ENCODE data around the gene DNAAF1. TPM values are rescaled to one million over a fixed set of nuclear protein-coding genes. Genes with fewer than 3 reads are reported as not detected.

The DNAAF1 gene
- total RNA-seq, 1 experiment from 2014 or later = not detected

DNA sequence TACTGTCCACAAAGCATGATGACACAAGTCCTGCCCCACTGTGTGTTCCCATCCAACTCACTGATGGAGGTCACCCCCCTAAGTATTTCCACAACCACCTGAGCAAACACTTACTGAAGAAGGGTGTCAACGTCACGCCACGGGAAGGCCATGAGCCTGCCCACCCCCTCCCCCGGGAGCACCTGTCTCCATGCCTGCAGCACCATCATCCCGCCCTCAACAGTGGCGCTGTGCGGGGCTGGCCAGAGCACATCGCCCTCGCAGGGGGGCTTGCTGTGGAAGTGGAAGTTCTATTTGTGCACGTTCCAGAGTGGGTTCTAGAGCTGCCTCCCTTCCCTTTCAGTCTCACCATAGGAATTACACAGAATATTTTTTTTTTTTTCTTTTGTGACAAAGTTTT, 24.1 kb upstream of the DNAAF1 start:
- DNase-seq (ENCODE audit: low read depth) = no peak

DNA sequence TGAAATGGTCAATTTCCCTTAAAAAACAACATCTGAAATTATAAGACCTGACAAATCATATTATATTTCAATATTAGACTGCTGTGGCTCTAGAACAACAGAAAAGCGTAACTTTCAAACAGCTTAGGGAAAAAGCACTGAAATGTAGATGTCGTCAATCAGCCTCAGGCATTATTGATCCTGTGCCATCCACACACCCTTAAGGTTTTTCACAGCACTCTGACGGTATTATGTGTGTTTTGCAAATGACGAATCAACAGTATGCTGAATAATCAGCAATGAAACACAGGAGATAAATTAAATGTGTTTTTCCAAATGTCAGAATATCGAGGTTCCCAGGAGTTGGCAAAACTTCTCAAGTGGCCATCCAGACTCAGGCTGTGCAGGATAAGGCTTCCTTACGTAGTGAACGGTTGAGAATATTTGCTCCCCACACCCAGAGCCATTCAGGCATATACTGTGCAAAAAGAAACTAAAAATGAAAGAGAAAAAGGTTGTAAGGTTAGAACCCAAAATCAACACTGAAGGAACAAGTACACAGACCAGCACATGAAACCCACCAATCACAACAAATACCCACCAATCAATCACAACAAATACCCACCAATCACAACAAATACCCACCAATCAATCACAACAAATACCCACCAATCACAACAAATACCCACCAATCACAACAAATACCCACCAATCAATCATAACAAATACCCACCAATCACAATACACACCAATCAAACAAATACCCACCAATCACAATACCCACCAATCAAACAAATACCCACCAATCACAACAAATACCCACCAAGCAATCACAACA, 20.6 kb upstream of the DNAAF1 start:
- no peak for DNase-seq (ENCODE audit: low read depth)

DNA sequence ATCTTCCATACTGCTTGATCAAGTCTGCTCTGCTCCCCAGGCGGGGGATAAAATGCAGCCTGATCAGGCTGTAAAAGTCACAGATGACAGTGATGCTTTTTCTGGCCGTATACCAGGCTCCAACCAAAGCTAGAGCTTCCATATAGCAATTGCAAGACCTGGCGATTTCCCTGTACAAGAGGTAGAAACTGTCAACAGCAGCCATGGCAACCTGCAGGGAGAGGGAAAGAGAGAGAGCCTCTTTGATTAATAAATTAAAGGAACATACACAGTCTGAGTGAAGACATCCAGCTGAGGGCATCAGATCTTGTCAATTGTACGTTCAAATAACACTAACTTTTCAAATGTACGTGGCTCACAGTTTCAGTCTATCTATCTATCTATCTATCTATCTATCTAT, 14.0 kb upstream of the DNAAF1 start:
- no peak for DNase-seq (ENCODE audit: low read depth)

DNA sequence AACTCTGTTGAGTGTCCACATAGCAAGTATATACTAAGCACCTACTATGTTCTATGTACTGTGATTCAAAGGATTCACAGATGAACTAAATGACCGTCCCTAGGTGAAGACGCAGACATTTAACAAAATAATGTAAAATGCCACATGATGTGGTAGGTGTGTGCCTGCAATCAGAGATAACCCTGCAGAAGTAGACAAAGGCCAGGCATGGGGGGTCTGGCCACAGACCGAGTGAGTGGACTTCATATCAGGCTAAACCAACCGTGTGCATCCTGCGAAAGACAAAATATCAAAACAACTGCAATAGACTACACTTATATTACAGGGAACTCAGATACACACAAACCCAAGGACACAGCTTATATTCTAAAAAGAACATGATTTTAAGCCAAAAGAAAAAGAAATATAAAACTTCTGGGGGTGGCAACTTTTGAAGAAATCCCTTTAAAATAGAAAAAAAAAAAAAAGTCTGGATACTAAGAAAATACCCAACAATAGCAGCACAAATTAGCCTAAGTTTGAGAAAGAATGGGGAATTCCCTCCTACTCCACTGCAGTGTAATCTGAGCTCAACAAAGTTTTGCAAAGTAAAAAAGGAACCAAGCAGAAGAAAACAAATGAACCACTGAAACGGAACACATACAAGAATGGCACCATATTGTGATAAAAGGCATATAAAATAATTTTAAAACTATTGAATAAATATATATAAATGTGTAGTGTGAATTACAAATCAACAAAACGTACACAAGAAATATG, 12.4 kb upstream of the DNAAF1 start:
- no peak for DNase-seq (ENCODE audit: low read depth)

DNA sequence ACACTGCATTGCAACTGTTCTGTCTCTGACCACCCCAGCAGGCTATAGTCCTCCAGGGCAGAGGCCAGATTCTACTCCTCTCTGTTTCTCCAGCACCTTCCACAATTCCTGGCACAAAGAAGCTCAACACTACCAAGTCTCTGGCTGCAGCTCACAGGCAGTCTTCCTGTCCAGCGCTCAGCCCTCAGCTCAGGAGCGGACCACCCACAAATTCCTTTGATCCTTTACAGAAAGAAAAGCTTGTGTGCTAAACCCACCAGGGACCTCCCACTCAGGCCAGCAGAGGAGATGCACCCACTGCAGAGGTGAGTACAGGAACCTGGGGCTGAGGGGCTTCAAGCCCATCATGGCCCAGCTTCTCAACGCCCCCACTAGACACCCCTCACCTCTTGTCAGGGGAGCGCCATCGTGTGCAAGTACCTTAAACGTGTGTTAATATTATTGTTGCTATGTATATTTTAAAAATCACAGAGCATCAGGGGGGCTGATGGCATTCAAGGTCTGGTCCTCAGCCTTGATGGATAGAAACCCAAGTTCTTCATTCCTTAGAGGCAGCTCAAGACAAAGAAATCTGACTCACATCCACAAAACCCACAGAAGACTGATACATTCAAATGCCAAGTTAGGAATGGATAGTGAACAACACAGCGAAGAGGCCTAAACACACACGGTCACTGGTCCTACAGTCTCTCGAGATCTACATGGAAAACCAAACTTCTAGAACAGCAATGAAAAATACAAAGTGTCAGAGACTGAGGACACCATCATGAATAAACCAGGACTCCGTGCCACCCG, 8.6 kb upstream of the DNAAF1 start:
- DNase-seq (ENCODE audit: low read depth) = no peak

DNA sequence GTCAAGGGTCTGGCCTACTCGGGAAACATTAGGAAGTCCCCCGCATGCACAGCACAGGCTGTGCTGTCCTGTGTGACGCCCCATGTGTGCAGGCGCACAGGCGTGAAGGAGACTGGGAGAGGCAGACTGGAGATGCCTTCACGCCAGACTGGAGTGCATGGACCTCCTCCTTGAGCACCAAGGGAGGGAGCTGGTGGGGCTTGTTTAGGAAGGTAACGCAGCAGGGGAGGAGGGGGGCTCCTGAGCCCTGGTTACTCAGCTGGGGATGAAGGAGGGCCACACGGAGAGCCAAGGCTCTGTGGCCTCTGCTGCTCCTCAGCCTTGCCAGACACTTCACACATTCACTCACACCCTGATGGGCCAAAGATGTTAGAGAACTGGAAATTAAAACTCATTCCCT, 7.8 kb upstream of the DNAAF1 start:
- DNase-seq (ENCODE audit: low read depth) = no peak

DNA sequence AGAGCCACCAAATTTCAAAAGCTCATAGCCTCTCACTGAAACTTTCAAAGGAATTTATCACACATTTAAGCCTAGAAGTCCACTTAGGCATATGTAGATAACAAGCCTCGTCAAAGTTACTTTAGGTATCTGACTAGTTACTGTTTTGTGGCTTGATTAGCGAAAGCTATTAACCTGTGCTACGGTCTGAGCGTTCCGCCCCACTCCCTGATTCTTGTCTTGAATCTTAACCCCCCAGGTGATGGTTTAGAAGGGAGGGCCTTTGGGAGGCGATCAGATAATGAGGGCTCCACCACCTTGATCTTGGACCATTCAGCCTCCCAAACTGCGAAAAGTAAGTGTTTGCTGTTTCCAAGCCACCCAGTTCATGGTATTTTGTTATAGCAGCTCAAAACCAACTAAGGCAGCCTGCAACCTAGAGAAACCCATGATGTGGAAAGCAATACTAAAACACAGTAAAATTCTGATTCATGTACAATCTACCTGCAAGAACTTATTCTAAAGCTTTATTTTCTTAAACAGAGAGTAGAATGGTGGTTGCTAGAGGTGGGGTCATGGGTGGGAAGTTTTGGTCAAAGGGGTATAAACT, 7.2 kb upstream of the DNAAF1 start:
- DNase-seq (ENCODE audit: low read depth) = no peak

DNA sequence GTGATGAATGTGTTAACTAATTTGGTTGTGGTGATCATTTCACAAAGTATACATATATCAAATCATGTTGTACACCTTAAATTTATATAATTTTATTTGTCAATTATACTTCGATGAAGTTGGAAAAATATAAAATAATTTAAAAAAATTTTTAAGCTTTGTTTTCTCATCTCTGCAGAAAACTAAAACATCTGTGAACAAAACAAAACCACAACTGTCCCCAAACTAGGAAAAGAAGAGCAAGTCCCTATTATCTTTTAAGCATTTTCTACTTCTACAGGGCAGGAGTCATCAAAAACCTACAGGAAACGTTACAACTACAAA, 6.6 kb upstream of the DNAAF1 start:
- no peak for DNase-seq (ENCODE audit: low read depth)

DNA sequence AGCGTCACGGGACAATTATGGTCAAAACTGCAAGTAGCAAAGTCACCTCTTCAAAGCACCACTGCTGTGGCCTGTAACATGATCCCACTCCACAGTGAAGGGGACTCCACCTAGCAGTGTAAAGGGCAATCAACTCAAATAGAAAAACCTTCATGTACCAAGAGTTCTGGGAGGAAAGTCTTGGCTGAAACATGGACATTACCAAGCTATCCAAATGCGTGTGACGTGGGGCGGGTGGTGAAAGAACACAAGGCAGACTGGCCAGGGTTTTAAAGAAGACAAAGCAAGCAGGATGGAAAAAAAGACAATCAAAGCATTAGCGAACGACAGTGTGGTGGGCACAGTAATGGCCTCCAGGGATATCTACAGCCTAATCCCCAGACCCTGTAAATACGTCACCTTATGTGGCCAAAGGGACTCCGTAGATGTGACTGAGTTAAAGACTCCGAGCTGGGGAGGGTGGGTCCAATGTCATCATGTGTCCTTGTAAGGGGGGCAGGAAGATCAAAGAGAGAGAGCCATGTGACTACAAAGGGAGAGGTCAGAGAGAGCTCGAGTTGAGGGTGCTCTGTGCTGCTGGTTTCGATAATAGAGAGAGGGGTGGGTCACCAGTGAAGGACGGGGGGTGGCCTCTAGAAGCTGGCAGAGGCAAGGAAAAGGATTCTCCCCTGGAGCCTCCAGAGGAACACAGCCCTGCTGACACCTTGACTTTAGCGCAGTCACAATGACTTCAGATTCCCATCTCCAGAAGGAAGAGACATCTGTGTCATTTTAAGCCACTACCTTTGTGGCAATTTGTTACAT, 6.1 kb upstream of the DNAAF1 start:
- DNase-seq (ENCODE audit: low read depth) = peak; percentile 62

DNA sequence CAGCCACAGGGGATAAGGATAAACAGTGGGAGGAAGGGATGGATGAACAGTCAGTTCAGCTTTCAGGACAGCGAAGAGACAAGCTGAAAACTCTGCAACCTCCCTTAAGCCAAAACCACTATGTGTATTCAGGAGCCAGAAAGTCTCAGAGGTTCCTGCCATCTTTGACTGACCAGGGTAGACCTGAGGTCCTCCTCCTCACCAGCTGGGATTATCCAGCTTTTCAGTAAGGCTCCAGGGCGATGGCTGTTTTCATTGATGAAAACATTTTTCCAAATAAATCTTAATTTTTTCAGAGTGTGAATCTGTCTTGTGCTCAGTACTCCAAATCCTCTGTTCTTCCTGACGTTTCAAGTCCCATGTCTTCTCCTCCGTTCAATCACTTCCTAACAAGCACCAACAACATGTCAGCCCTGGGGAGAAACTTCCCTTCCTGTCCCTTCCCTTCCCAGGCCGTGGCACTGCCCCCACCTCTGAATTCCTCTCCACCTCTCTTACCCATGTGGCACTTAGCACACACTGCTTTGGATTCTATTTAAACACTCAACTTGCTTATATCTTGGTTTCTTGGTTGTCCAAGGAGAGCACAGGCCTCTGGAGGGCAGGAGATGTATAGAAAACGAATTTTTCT, 5.4 kb upstream of the DNAAF1 start:
- DNase-seq (ENCODE audit: low read depth) = no peak

DNA sequence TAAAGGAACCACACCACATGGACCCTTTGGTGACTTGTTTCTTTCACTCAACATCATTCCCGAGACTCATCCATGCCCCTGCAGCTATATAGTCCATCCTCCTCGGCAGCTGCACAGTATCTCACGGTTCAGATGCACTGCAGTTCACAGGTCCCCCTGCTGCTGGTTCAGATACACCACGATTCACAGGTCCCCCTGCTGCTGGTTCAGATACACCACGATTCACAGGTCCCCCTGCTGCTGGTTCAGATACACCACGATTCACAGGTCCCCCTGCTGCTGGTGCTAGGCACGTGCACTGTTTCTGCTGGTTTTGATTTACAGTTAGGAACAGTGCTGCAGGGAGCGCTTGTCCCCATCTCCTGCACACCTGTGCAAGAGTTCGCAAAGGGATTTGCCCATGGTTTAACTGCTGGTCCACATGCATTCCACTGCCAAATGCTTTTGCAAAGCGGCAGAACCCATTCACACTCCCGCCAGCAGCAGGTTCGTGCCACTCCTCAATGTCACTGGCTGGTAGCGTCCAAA, 3.9 kb upstream of the DNAAF1 start:
- no peak for DNase-seq (ENCODE audit: low read depth)

DNA sequence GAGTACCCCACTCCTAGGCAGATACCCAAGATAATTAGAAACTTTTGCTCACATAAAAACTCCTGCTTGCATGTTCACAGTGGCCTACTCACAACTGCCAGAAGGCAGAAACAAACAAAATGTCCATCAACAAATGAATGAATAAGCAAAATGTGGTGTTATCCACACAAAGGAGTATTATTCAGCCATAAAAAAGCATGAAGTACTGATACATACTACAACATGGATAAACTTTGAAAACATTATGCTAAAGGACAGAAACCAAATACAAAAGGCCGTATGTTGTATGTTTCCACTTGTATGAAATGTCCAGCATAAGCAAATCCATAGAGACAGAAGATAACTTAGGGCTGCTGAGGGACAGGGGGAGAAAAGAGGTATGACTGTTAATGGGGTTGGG, 2.0 kb upstream of the DNAAF1 start:
- DNase-seq (ENCODE audit: low read depth) = no peak

DNA sequence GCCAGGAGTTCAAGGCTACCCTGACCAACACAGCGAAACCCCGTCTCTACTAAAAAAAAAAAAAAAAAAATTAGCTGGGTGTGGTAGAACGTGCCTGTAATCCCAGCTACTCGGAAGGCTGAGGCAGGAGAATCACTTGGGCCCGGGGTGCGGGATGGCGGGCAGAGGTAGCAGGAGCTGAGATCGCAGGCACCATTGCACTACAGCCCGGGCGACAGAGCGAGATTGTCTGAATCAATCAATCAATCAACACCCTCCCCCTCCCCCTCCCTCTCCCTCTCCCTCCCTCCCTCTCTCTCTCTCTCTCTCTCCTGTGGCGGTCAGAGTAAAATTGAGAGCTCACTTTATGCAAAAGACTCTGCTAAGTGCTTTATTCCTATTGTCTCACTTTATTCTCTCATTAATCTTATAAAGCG, 1.3 kb upstream of the DNAAF1 start:
- DNase-seq (ENCODE audit: low read depth) = no peak

DNA sequence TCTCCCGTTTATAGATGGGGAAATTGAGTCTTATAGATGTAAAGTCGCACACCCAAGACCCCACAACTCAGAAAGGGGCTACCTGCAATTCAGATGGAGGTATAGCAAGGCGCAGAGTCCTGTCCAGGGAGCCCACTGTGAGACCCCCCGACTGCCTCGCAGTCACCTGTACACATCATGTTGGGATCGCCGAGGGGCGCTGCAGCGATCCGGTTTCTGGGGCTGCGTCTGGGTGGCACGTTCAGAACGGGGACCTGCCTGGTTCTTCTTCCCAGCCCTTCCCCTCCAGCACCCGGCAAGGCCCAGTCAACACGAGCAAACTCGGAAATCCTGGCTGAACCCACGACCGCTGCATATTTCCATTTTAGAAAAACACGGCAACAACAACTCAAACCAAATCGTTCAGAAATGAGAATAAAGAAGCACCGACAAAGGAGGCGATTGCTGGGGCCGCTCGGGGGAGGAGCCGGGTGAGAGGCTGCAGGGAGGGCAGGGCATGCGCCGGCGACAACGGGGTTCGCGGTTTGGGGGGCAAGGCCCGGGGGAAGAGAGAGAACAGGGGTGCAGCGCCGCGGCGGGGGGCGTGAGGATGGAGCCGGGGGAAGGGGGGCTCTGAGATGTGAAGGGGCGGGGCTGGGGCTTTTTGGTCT, 774 bp upstream of the DNAAF1 start:
- DNase-seq (ENCODE audit: low read depth) = peak; percentile 10

DNA sequence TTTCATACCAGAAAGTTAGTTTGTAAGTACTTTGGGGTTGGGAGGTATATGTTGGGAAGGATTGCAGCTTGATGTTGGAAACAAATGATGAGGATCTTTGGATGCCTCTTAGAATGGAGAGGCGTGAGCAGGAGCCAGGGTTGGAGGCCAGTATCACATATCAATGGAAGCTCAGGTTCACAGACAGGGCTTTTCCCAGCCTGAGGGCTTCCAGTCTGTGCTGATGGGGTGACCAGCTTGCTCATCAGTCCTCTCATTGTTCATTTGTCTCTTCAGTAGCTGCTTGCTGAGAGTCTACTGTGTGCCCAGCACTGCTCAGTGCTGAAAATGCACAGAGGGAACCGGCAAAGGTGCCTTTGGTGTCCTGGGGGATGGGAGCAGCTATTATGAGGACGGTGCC, 5.8 kb downstream of the DNAAF1 start:
- DNase-seq (ENCODE audit: low read depth) = no peak

DNA sequence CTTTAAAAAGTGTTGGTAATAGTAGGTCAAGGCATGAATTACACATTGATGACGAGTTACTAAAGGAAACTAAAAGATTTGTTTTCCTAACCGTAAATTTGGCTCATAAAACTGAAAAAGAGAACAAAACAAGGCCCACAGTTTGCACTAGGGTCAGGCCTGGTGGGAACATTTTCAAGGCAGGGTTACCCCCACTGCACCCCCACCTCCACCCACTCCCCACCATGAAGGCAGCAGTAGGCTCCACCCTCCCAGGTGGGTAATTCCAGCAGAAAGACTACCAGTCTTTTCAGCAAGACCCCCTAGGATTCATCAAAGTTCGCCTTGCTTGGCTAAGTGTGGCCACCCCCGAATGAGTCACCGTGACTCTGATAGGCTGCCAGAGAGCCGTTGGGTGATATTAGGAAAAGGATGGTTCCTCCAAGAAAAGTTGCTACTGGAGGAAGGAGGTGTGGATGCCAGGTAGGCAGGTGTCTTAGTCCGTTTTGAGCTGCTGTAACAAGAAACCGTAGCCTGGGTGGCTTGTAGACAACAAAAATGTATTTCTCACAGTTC, 8.6 kb downstream of the DNAAF1 start:
- DNase-seq (ENCODE audit: low read depth) = no peak

DNA sequence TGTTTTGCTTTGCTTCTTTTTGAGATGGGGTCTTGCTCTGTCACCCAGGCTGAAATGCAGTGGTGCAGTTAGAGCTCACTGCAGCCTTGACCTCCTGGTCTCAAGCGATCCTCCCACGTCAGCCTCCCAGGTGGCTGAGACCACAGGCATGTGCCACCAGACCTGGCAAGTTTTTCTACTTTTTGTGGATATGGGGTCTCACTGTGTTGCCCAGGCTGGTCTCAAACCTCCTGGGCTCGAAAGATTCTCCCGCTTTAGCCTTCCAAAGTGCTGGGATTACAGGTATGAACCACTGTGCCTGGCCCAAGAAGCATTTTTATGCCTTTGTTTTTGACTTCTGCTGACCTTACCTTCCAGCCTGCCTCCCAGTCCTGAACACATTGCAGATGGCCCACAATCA, 10.1 kb downstream of the DNAAF1 start:
- no peak for DNase-seq (ENCODE audit: low read depth)

DNA sequence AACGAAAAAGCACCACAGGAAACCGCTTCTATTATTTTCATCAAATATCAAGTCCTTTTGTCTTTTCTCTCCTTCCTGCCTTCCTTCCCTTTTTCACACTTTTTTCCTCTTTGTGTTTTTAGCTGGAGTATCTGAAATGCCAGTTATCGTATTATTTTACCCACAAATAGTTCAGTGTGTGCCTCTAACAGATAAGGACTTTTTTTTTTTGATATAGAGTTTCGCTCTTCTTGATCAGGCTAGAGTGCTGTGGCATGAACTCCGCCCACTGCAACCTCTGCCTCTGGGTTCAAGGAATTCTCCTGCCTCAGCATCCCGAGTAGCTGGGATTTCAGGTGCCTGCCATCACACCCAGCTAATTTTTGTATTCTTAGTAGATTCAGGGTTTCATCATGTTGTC, 10.7 kb downstream of the DNAAF1 start:
- no peak for DNase-seq (ENCODE audit: low read depth)

DNA sequence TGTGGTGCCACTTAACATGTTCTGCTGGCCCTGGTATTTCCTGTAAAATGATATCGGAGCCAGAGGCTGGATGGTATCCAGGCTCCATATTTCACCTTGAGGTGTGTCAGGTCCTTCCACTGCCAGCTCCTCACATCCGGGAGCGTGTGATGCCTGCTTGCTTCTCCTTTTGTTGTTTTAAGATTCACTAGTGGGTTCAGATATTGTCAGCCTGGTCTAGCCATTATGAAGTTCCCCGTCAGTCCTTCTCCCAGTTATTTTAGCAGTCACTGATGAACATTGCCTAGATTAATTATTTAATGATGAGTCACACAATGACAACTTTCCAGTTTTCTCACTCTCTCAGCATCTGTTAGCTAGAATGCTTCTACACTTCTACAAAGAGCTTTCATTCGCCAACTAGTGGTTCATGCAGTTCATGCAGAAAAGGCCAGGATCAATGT, 11.3 kb downstream of the DNAAF1 start:
- peak; percentile 61 for DNase-seq (ENCODE audit: low read depth)
